Vagina (tissue), 2 donors: ENCODE results near the gene GPR156. TPM values are rescaled to one million over a fixed set of nuclear protein-coding genes. Genes with fewer than 3 reads are reported as not detected.

ENCODE experiments used
- DNase-seq, 2 donors: peaks; one replicate each; pipeline ENCODE4 v3.0.0-alpha.2; 2017; ENCODE audit errors: extremely low spot score in 2 of 2
- H3K27ac ChIP-seq: fragments of 200-600 bp; sonication (generic); one replicate; pipeline ENCODE4 v1.5.1; 2019
- H3K27me3 ChIP-seq: fragments of 200-600 bp; sonication (generic); one replicate; pipeline ENCODE4 v1.5.1; 2019
- H3K36me3 ChIP-seq, 2 donors: fragments of 200-600 bp; sonication (generic); one replicate each; pipeline ENCODE4 v1.5.1; 2017 to 2019
- H3K4me1 ChIP-seq: fragments of 200-600 bp; sonication (generic); one replicate; pipeline ENCODE4 v1.5.1; 2019
- H3K4me3 ChIP-seq, 2 donors: fragments of 200-600 bp; sonication (generic); 1 replicate in 1 of 2; 2 replicates in 1 of 2; pipeline ENCODE4 v1.5.1; 2016 to 2019
- H3K9me3 ChIP-seq: fragments of 200-600 bp; sonication (generic); one replicate; pipeline ENCODE4 v1.5.1; 2019
- CTCF ChIP-seq, 3 experiments: fragments of 450-650 bp in 2 of 3; fragments of 200-600 bp in 1 of 3; sonication (generic) in 1 of 3; IDR thresholded peaks; one replicate each; pipeline ENCODE4 v1.5.1; 2017 to 2019; ENCODE audit warnings: antibody characterized with exemption in 3 of 3, mild to moderate bottlenecking in 2 of 3, moderate library complexity in 2 of 3
- POLR2A ChIP-seq, 2 donors: fragments of 450-650 bp; IDR thresholded peaks; one replicate each; pipeline ENCODE4 v1.6.1; 2017; ENCODE audit warnings: antibody characterized with exemption in 2 of 2, mild to moderate bottlenecking in 2 of 2, moderate library complexity in 2 of 2
- POLR2AphosphoS5 ChIP-seq, 2 donors: sonication (generic); formaldehyde crosslinking; IDR thresholded peaks; one replicate each; pipeline ENCODE4 v1.9.0; 2017; ENCODE audit warnings: antibody characterized with exemption in 2 of 2, mild to moderate bottlenecking in 2 of 2, low read depth in 1 of 2; ENCODE audit not compliant: insufficient read depth in 1 of 2
- intact Hi-C: fragments of 100-400 bp; cut with DNase I; formaldehyde crosslinking; loops from one replicate; pipeline ENCODE4 v1.15.1; 2023
- total RNA-seq: library from RNA; depleted of rRNA; stranded (reverse); fragments of >200 nt; gene quantifications from one replicate; pipeline ENCODE4 v1.2.3, GENCODE V29; 2016

GPR156 gene
- total RNA-seq, 1 donor from 2014 or later: not detected

GRCh38 chr3:120202363-120202762 is 82.7 kb downstream of the GPR156 start:
- intact Hi-C loops: no loop called here
- no peak for TF ChIP-seq CTCF (IDR thresholded peaks at IDR 0.05)
- no peak for TF ChIP-seq POLR2AphosphoS5 (IDR thresholded peaks at IDR 0.05; ENCODE audit: insufficient read depth in 1 of 2, low read depth in 1 of 2)
- TF ChIP-seq POLR2A (IDR thresholded peaks at IDR 0.05): no peak
- no peak for DNase-seq
- Histone ChIP-seq H3K4me3 (no peak overlapping the region), H3K9me3 (no peaks in the 10 kb centered on the region), H3K36me3 (no peaks in the 10 kb centered on the region), H3K27me3 (no peaks in the 10 kb centered on the region), H3K4me1 (peaks cover 10% of the 10 kb centered on the region), H3K27ac (no peak overlapping the region)

- Histone ChIP-seq H3K27me3 (no peaks in the 10 kb centered on the region), H3K4me3 (no peak overlapping the region), H3K36me3 (no peaks in the 10 kb centered on the region), H3K4me1 (peaks cover 10% of the 10 kb centered on the region), H3K27ac (no peak overlapping the region), H3K9me3 (no peaks in the 10 kb centered on the region)
- intact Hi-C loops: no loop called here
- TF ChIP-seq CTCF (IDR thresholded peaks at IDR 0.05) (no peak), POLR2A (IDR thresholded peaks at IDR 0.05) (no peak), POLR2AphosphoS5 (IDR thresholded peaks at IDR 0.05; ENCODE audit: insufficient read depth in 1 of 2, low read depth in 1 of 2) (no peak)
- no peak for DNase-seq
These were observed 84.4 kb downstream of the GPR156 start for GRCh38 chr3:120200493-120201235.

- Histone ChIP-seq H3K9me3 (no peaks in the 10 kb centered on the region), H3K27ac (no peak overlapping the region), H3K4me1 (peaks cover 10% of the 10 kb centered on the region), H3K4me3 (no peak overlapping the region), H3K36me3 (no peaks in the 10 kb centered on the region), H3K27me3 (no peaks in the 10 kb centered on the region)
- no peak for DNase-seq
- intact Hi-C loops: no loop called here
- TF ChIP-seq CTCF (IDR thresholded peaks at IDR 0.05) (no peak), POLR2AphosphoS5 (IDR thresholded peaks at IDR 0.05; ENCODE audit: insufficient read depth in 1 of 2, low read depth in 1 of 2) (no peak), POLR2A (IDR thresholded peaks at IDR 0.05) (no peak)
These were observed 86.6 kb downstream of the GPR156 start for GRCh38 chr3:120198305-120198878.

GRCh38 chr3:120196812-120197211 is 88.2 kb downstream of the GPR156 start:
- TF ChIP-seq POLR2A (IDR thresholded peaks at IDR 0.05) (no peak), POLR2AphosphoS5 (IDR thresholded peaks at IDR 0.05; ENCODE audit: insufficient read depth in 1 of 2, low read depth in 1 of 2) (no peak), CTCF (IDR thresholded peaks at IDR 0.05) (no peak)
- intact Hi-C loops: no loop called here
- H3K9me3 ChIP-seq: no peaks in the 10 kb centered on the region
- no peak for DNase-seq
- no peak overlapping the region for H3K4me3 ChIP-seq
- no peaks in the 10 kb centered on the region for H3K4me1 ChIP-seq
- no peaks in the 10 kb centered on the region for H3K27me3 ChIP-seq
- no peaks in the 10 kb centered on the region for H3K36me3 ChIP-seq
- no peak overlapping the region for H3K27ac ChIP-seq

GRCh38 chr3:120196333-120196732 is 88.7 kb downstream of the GPR156 start:
- H3K27ac ChIP-seq: no peak overlapping the region
- no peaks in the 10 kb centered on the region for H3K27me3 ChIP-seq
- no peaks in the 10 kb centered on the region for H3K9me3 ChIP-seq
- H3K4me3 ChIP-seq: no peak overlapping the region
- DNase-seq: no peak
- H3K4me1 ChIP-seq: no peaks in the 10 kb centered on the region
- H3K36me3 ChIP-seq: no peaks in the 10 kb centered on the region
- intact Hi-C loops: no loop called here
- TF ChIP-seq POLR2AphosphoS5 (IDR thresholded peaks at IDR 0.05; ENCODE audit: insufficient read depth in 1 of 2, low read depth in 1 of 2): no peak
- no peak for TF ChIP-seq CTCF (IDR thresholded peaks at IDR 0.05)
- no peak for TF ChIP-seq POLR2A (IDR thresholded peaks at IDR 0.05)
